HCT116 (cell line): ENCODE results near the gene CASP12.

Experiments
- CTCF ChIP-seq, 3 experiments: fragments of 200-600 bp in 1 of 3; sonication (generic) in 1 of 3; IDR thresholded peaks in 2 of 3; conservative IDR thresholded peaks in 1 of 3; 2 replicates each; pipeline ENCODE4 v1.5.1; 2012 to 2017; ENCODE audit warnings: low read depth in 2 of 3, low read length in 2 of 3, antibody characterized with exemption in 1 of 3, borderline replicate concordance in 1 of 3, control low read depth in 1 of 3, mild to moderate bottlenecking in 1 of 3, mixed read lengths in 1 of 3, mixed run types in 1 of 3, moderate library complexity in 1 of 3; ENCODE audit not compliant: insufficient read depth in 1 of 3
- EZH2phosphoT487 ChIP-seq: fragments of 200-600 bp; IDR thresholded peaks from 2 replicates; pipeline ENCODE4 v1.6.1; 2018; ENCODE audit warnings: antibody characterized with exemption, borderline replicate concordance
- JUND ChIP-seq: IDR thresholded peaks from 2 replicates; pipeline ENCODE4 v1.6.1; 2012
- POLR2AphosphoS5 ChIP-seq: IDR thresholded peaks from 2 replicates; pipeline ENCODE4 v1.6.1; 2011; ENCODE audit warnings: mild to moderate bottlenecking, low read depth, low read length, moderate library complexity

- TF ChIP-seq POLR2AphosphoS5 (no peak), CTCF (IDR thresholded peaks at IDR 0.05 in 2 of 3, conservative IDR thresholded peaks at IDR 0.05 in 1 of 3; ENCODE audit: borderline replicate concordance in 1 of 3, insufficient read depth in 1 of 3, low read depth in 2 of 3, low read length in 2 of 3) (no peak), JUND (no peak), EZH2phosphoT487 (no peak)
Observed at GRCh38 chr11:104943561-104943960, 45.3 kb upstream of the CASP12 start.
